HG03520 (cell line): ENCODE results near the gene FAM193B.
"Not testable (repeated sequence)": the region's sequence is repeated elsewhere in the genome, so short reads cannot be mapped to it uniquely, and the experiment has no call there.

Source experiments
- ATAC-seq: cut with Tn5 transposase; IDR thresholded peaks from one replicate; pipeline ENCODE4 v1.9.1; 2021; ENCODE audit warnings: mild to moderate bottlenecking, moderate library complexity; ENCODE audit not compliant: unreplicated experiment

Gene FAM193B

GRCh38 chr5:177538876-177539275 is 15.5 kb downstream of the FAM193B start:
- ATAC-seq = no peak

GRCh38 chr5:177537389-177538361 is 16.7 kb downstream of the FAM193B start:
- ATAC-seq = no peak

- ATAC-seq = no peak
Observed at GRCh38 chr5:177536386-177536785, 18.0 kb downstream of the FAM193B start.

- no peak for ATAC-seq
Observed at GRCh38 chr5:177535125-177535524, 19.2 kb downstream of the FAM193B start.

GRCh38 chr5:177534433-177534832 is 19.9 kb downstream of the FAM193B start:
- ATAC-seq = not testable (repeated sequence)

GRCh38 chr5:177531209-177531940 is 23.0 kb downstream of the FAM193B start:
- ATAC-seq = no peak

GRCh38 chr5:177530638-177531037 is 23.7 kb downstream of the FAM193B start:
- ATAC-seq = no peak

- ATAC-seq = no peak
Observed at GRCh38 chr5:177529247-177530203, 24.8 kb downstream of the FAM193B start.

- no peak for ATAC-seq
Observed at GRCh38 chr5:177528631-177529030, 25.7 kb downstream of the FAM193B start.

GRCh38 chr5:177527595-177527994 is 26.8 kb downstream of the FAM193B start:
- ATAC-seq = no peak

GRCh38 chr5:177526791-177527190 is 27.6 kb downstream of the FAM193B start:
- no peak for ATAC-seq

- no peak for ATAC-seq
Observed at GRCh38 chr5:177526191-177526590, 28.2 kb downstream of the FAM193B start.

- no peak for ATAC-seq
Observed at GRCh38 chr5:177524941-177525655, 29.3 kb downstream of the FAM193B start.

- no peak for ATAC-seq
Observed at GRCh38 chr5:177524539-177524900, 29.8 kb downstream of the FAM193B start.

GRCh38 chr5:177523711-177524538 is 30.4 kb downstream of the FAM193B start:
- no peak for ATAC-seq

GRCh38 chr5:177520916-177521513 is 33.3 kb downstream of the FAM193B start:
- ATAC-seq = no peak

GRCh38 chr5:177520271-177520670 is 34.1 kb downstream of the FAM193B start:
- ATAC-seq = no peak

GRCh38 chr5:177519463-177520235 is 34.7 kb downstream of the FAM193B start:
- no peak for ATAC-seq
